ENCODE results near the gene UPF3A. TPM values are rescaled to one million over a fixed set of nuclear protein-coding genes. Genes with fewer than 3 reads are reported as not detected.
"Not testable (repeated sequence)": the region's sequence is repeated elsewhere in the genome, so short reads cannot be mapped to it uniquely, and the experiment has no call there.

Gene UPF3A
- total and polyA plus RNA-seq, 8 donors: 20.4 to 186 (median 43.3) TPM

DNA sequence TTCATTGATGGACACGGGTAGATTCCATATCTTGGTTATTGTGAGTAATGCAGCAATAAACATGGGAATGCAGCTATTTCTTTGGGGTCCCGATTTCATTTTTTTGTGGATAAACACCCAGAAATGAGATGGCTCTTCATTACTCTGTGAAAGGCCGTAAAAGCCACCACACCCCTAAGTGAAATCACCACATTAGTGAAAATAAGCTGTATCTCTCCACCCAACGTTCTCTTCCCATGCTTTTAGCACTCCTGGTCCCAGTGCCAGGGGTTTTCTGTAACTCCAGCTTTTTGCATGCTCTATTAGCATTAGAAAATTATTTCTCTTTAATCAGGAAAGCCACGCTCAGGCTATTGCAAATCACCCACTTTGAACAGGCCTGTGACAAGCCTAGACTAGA lies 48.7 kb downstream of the UPF3A start:
- Histone ChIP-seq H3K36me3 (peaks cover under 1 to 26% (median 25%) of the 10 kb centered on the region in 4 donors), H3K9me3 (no peaks in the 10 kb centered on the region), H3K27ac (no peak overlapping the region), H3K27me3 (no peaks in the 10 kb centered on the region), H3K4me3 (no peak overlapping the region), H3K4me1 (peaks cover 4 to 21% (median 7%) of the 10 kb centered on the region in 4 donors)
- no peak for TF ChIP-seq POLR2AphosphoS5 (IDR thresholded peaks at IDR 0.05)
- TF ChIP-seq, protein P1, sequence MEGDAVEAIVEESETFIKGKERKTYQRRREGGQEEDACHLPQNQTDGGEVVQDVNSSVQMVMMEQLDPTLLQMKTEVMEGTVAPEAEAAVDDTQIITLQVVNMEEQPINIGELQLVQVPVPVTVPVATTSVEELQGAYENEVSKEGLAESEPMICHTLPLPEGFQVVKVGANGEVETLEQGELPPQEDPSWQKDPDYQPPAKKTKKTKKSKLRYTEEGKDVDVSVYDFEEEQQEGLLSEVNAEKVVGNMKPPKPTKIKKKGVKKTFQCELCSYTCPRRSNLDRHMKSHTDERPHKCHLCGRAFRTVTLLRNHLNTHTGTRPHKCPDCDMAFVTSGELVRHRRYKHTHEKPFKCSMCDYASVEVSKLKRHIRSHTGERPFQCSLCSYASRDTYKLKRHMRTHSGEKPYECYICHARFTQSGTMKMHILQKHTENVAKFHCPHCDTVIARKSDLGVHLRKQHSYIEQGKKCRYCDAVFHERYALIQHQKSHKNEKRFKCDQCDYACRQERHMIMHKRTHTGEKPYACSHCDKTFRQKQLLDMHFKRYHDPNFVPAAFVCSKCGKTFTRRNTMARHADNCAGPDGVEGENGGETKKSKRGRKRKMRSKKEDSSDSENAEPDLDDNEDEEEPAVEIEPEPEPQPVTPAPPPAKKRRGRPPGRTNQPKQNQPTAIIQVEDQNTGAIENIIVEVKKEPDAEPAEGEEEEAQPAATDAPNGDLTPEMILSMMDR (IDR thresholded peaks at IDR 0.05): no peak
- no peak for TF ChIP-seq EP300 (IDR thresholded peaks at IDR 0.05)
- TF ChIP-seq POLR2A (IDR thresholded peaks at IDR 0.05): no peak
- intact Hi-C loops (cut with DNase I; ENCODE audit: low total_unique reads): no loop called here
- no peak for DNase-seq
- WGBS, 5 donors: 81 to 84% (median 82%) methylated on average over 5 of the region's 5 CpGs

DNA sequence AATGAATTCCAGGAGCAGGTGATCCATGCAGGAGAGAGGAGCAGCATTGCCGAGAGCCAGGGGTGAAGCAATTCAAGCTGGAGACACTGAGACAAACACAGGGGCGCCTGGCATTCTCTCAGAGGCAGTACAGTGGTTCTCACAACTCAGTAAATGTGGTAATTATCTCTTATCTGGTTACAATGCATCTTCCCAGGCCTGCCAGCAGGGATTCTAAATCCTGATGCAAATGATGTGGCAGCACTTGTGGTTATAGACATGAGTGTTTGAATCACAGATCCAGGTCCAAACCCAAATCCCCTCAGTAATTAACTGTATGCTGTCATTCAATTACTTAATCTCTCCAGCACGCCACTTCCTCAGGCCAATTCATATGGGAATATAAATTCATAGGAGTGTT lies 52.5 kb downstream of the UPF3A start:
- H3K4me3 ChIP-seq; H3K4me1 ChIP-seq; intact Hi-C loops (cut with DNase I; ENCODE audit: low total_unique reads); H3K36me3 ChIP-seq; DNase-seq; H3K27me3 ChIP-seq; H3K9me3 ChIP-seq; H3K27ac ChIP-seq: not testable (repeated sequence)
- 70 to 81% (median 75%) methylated on average over 3 of the region's 3 CpGs for WGBS, 5 donors

DNA sequence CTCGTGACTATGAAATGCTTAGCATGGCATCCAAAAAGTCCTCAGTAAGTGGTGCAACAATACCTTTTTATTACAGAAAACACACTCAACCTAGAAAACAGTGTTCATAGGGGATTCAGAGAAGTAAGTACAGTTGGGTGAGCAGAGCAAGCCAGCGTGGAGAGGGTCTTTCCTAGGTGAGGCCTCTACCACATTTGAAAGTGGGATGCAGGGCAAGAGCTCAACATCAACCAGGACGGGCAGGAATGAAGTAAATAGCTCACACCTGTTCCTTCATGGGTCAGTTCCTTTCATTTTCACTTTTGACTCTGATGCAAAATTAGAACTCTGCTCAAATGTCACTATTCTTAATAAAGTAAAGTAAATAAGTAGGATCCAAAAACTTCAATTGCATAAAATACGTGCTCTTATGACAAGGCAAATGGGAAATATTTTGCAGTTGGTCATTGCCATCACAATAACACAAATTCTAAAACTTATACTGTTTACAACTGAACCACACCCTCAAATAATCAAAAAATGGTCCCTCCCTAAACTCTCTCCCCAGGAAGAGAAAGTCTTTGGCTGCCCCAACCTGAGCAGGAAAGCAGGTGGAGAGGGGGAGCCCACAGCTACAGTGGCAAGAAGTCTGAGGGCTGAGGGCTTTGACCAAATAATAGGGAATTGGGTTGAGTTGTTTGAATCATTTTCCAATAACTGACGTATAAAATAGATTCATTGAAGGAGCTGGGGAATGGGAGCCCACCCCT lies 53.1 kb downstream of the UPF3A start:
- H3K4me3 ChIP-seq: no peak overlapping the region
- 53 to 60% (median 59%) methylated on average over 5 of the region's 5 CpGs for WGBS, 5 donors
- no peaks in the 10 kb centered on the region for H3K9me3 ChIP-seq

DNA sequence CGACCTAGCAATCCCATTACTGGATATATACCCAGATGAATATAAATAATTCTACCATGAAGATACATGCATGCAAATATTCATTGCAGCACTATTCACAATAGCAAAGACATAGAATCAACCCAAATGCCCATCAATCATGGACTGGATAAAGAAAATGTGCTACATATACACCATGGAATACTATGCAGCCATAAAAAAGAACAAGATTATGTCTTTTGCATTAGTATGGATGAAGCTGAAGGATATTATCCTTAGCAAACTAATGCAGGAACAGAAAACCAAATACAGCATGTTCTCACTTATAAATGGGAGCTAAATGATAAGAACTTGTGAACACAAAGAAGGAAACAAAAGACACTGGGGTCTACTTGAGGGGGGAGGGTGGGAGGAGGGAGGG lies 55.1 kb downstream of the UPF3A start:
- H3K27me3 ChIP-seq; H3K9me3 ChIP-seq; intact Hi-C loops (cut with DNase I; ENCODE audit: low total_unique reads); H3K36me3 ChIP-seq; H3K27ac ChIP-seq; H3K4me3 ChIP-seq; DNase-seq: not testable (repeated sequence)
- H3K4me1 ChIP-seq: peaks cover 0 to 18% (median 8%) of the 10 kb centered on the region in 4 donors
- 74 to 89% (median 81%) methylated on average over 1 of the region's 1 CpG for WGBS, 5 donors

More for the DNA sequence above, 53.1 kb downstream of the UPF3A start:
- Histone ChIP-seq H3K36me3 (no peaks in the 10 kb centered on the region), H3K4me1 (peaks cover 0 to 12% (median 4%) of the 10 kb centered on the region in 4 donors), H3K27ac (no peak overlapping the region), H3K27me3 (no peaks in the 10 kb centered on the region)
- intact Hi-C loops (cut with DNase I; ENCODE audit: low total_unique reads): no loop called here
- no peak for DNase-seq
- TF ChIP-seq POLR2AphosphoS5 (IDR thresholded peaks at IDR 0.05) (no peak), EP300 (IDR thresholded peaks at IDR 0.05) (no peak), POLR2A (IDR thresholded peaks at IDR 0.05) (no peak)
- TF ChIP-seq, protein P1 (IDR thresholded peaks at IDR 0.05): no peak

DNA sequence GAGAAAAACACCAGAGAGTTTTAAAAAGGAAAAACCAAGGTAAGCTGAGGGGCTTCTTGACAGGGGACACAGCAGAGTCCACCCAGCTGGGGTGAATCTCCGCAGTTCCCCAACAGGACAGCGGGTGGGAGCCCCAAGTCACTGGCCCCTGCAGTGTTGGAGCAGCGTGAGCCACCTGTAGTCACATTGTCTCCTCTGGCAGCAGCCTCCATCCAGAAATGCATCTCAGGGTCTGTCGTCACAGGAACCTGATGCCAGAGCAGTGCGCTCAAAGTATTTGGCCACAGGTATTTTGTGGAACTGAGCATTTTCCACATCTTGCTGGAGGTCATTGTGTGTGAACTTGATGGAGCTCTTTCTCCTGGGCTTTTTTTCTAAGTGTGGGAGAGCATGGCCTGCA lies 57.6 kb downstream of the UPF3A start:
- peaks cover 0 to 18% (median 8%) of the 10 kb centered on the region in 4 donors for H3K4me1 ChIP-seq
- no peak overlapping the region for H3K4me3 ChIP-seq
- intact Hi-C loops (cut with DNase I; ENCODE audit: low total_unique reads): no loop called here
- no peaks in the 10 kb centered on the region for H3K36me3 ChIP-seq
- no peak for DNase-seq
- no peak overlapping the region for H3K27ac ChIP-seq
- H3K9me3 ChIP-seq: no peaks in the 10 kb centered on the region
- no peak for TF ChIP-seq EP300 (IDR thresholded peaks at IDR 0.05)
- no peak for TF ChIP-seq POLR2A (IDR thresholded peaks at IDR 0.05)
- no peak for TF ChIP-seq POLR2AphosphoS5 (IDR thresholded peaks at IDR 0.05)
- TF ChIP-seq, protein P1 (IDR thresholded peaks at IDR 0.05): no peak
- H3K27me3 ChIP-seq: no peaks in the 10 kb centered on the region
- 81 to 96% (median 91%) methylated on average over 5 of the region's 5 CpGs for WGBS, 5 donors

Measured in stomach (tissue), 9 donors.